Keratinocyte (primary cell): ENCODE results near the gene CLBA1.

Experiments
- CTCF ChIP-seq, 3 experiments: IDR thresholded peaks in 1 of 3; conservative IDR thresholded peaks in 1 of 3; optimal IDR thresholded peaks in 1 of 3; 2 replicates in 2 of 3; 3 replicates in 1 of 3; pipeline versions ENCODE3 to v1.5.1; 2011; ENCODE audit warnings: low read length in 3 of 3, mild to moderate bottlenecking in 3 of 3, moderate library complexity in 2 of 3, control low read depth in 1 of 3, inconsistent platforms in 1 of 3; ENCODE audit not compliant: insufficient read depth in 2 of 3; ENCODE audit errors: extremely low read depth in 1 of 3
- EZH2 ChIP-seq: IDR thresholded peaks from one replicate; pipeline ENCODE4 v1.6.1; 2012; ENCODE audit warnings: inconsistent platforms, mild to moderate bottlenecking, low read length, moderate library complexity

DNA sequence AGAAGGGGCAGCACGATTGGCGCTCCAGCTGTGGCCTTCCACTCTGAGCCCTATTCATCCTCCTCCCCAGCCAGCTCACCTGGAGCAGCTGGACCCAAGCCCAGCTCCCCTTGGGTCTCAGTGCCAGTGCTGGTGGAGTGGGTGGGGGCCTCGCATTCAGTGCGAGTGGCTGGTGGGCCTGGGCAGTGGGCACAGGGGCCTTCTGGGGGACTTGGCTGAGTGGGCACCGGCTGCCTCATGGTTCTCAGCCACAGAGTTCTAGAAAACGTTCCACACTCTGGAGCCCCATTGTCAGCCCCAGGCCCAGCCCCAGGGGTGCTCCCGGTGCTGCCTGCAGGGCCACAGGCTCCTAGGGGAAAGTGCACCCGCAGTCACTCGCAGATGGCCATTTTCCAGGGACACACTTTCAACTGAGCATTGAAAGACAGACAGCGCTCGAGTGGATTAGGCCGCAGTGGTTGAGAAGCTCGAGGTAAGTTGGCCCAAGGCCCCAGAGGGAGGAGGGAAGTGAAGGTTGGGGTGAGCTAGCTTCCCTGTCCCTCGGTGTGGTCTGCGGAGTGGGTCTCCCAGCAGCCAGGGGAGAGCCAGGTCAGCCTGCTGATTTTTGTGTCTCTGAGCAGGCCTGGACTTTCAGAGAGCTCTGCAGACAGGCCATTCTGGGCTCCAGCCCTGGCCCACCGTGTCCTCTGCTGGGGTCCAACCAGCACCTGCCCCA, 3.8 kb downstream of the CLBA1 start:
- TF ChIP-seq CTCF (optimal IDR thresholded peaks at IDR 0.05 in 1 of 3, IDR thresholded peaks at IDR 0.05 in 1 of 3, conservative IDR thresholded peaks at IDR 0.05 in 1 of 3; ENCODE audit: extremely low read depth in 1 of 3, insufficient read depth in 2 of 3, low read length in 3 of 3) (no peak), EZH2 (no peak)
